Endothelial cell of umbilical vein (primary cell): ENCODE results near the gene USP31. TPM values are rescaled to one million over a fixed set of nuclear protein-coding genes. Genes with fewer than 3 reads are reported as not detected.

Experiments used
- BruUV-seq: library from RNA; stranded (reverse); fragments of 400-500 nt; replicated peaks from 2 replicates; lab custom pipeline; 2021; lab: Mats Ljungman, UMichigan
- CTCF ChIA-PET: fragments of 300-600, 350-600 bp; sonication (Branson Sonifier 250); formaldehyde crosslinking; loops from one replicate; lab custom pipeline; 2021; ENCODE audit warnings: antibody characterized with exemption, inconsistent platforms; lab: Charles Lee
- POLR2A ChIA-PET: fragments of 300-600, 350-600 bp; sonication (Branson Sonifier 250); formaldehyde crosslinking; loops from one replicate; lab custom pipeline; 2021; ENCODE audit warnings: antibody characterized with exemption, inconsistent platforms; lab: Charles Lee
- DNase-seq: peaks from one replicate; pipeline ENCODE4 v3.0.0-alpha.2; 2011; ENCODE audit warnings: low read depth, low spot score
- FAIRE-seq: peaks from 2 replicates; lab custom pipeline; 2011; peaks lifted over from hg19 to GRCh38; lab: Jason Lieb, UNC
- H2AFZ ChIP-seq: 2 replicates; pipeline ENCODE4 v1.6.0; 2012; ENCODE audit warnings: low read depth, low read length, control low read depth, inconsistent platforms
- H3K27ac ChIP-seq: 2 replicates; pipeline ENCODE4 v1.5.1; 2011; ENCODE audit warnings: low read depth, mild to moderate bottlenecking, control low read depth, low read length, moderate library complexity; ENCODE audit not compliant: insufficient read depth
- H3K27me3 ChIP-seq, 2 experiments: 2 replicates each; pipeline versions ENCODE4 v1.6.0 to v1.6.1; 2011; ENCODE audit warnings: low read length in 2 of 2, mixed read lengths in 1 of 2; ENCODE audit not compliant: control insufficient read depth in 2 of 2, insufficient read depth in 2 of 2
- H3K36me3 ChIP-seq, 2 experiments: 2 replicates in 1 of 2; 3 replicates in 1 of 2; pipeline ENCODE4 v1.5.1; 2011; ENCODE audit warnings: low read length in 2 of 2, mild to moderate bottlenecking in 1 of 2, moderate library complexity in 1 of 2; ENCODE audit not compliant: control insufficient read depth in 2 of 2, insufficient read depth in 2 of 2; ENCODE audit errors: extremely low read depth in 1 of 2
- H3K4me1 ChIP-seq: 3 replicates; pipeline ENCODE4 v1.5.1; 2011; ENCODE audit warnings: mild to moderate bottlenecking, low read length; ENCODE audit not compliant: control insufficient read depth, insufficient read depth; ENCODE audit errors: extremely low read depth
- H3K4me2 ChIP-seq: 2 replicates; pipeline ENCODE4 v1.6.1; 2011; ENCODE audit warnings: low read length, control low read depth, mixed read lengths; ENCODE audit not compliant: insufficient read depth
- H3K4me3 ChIP-seq, 3 experiments: fragments of 200-600 bp in 1 of 3; sonication (generic), shearing (Covaris generic) in 1 of 3; replicated peaks in 1 of 3; 2 replicates each; pipeline ENCODE4 v1.5.1; 2011 to 2016; ENCODE audit warnings: control low read depth in 3 of 3, low read length in 3 of 3, mild to moderate bottlenecking in 2 of 3, inconsistent platforms in 1 of 3, low read depth in 1 of 3, moderate library complexity in 1 of 3; ENCODE audit not compliant: insufficient read depth in 1 of 3
- H3K79me2 ChIP-seq: 2 replicates; pipeline ENCODE4 v1.6.0; 2012; ENCODE audit warnings: low read length, inconsistent platforms; ENCODE audit not compliant: control insufficient read depth, insufficient read depth
- H3K9ac ChIP-seq: replicated peaks from 2 replicates; pipeline ENCODE3; 2011; ENCODE audit warnings: low read length, control low read depth; ENCODE audit not compliant: insufficient read depth; ENCODE audit errors: extremely low read depth
- H3K9me1 ChIP-seq: replicated peaks from 3 replicates; pipeline ENCODE4 v1.6.0; 2011; ENCODE audit warnings: mild to moderate bottlenecking, low read length; ENCODE audit not compliant: control insufficient read depth, insufficient read depth; ENCODE audit errors: extremely low read depth
- H3K9me3 ChIP-seq: replicated peaks from 2 replicates; pipeline ENCODE4 v1.5.1; 2012; ENCODE audit warnings: low read length, inconsistent platforms; ENCODE audit not compliant: control insufficient read depth, insufficient read depth
- H4K20me1 ChIP-seq: replicated peaks from 2 replicates; pipeline ENCODE3; 2011; ENCODE audit warnings: mild to moderate bottlenecking, low read length; ENCODE audit not compliant: control insufficient read depth, insufficient read depth; ENCODE audit errors: extremely low read depth
- EZH2 ChIP-seq: IDR thresholded peaks from 2 replicates; pipeline ENCODE4 v1.6.1; 2012; ENCODE audit warnings: borderline replicate concordance, low read depth, mild to moderate bottlenecking, moderate library complexity, low read length, inconsistent platforms; ENCODE audit not compliant: severe bottlenecking
- POLR2A ChIP-seq: IDR thresholded peaks from 2 replicates; pipeline ENCODE4 v1.6.1; 2012; ENCODE audit warnings: low read depth, mild to moderate bottlenecking, control low read depth, low read length
- dilution Hi-C: fragments of 300-500 bp; cut with MboI; formaldehyde crosslinking; loops from one replicate; pipeline ENCODE4 v1.15.0; 2019; ENCODE audit warnings: low sequenced_read_pairs; ENCODE audit not compliant: extremely low pct_ligation_motif_present
- intact Hi-C: fragments of 100-400 bp; cut with micrococcal nuclease; formaldehyde crosslinking; loops from one replicate; pipeline ENCODE4 v1.10.0; 2022
- polyA plus RNA-seq, 4 experiments: library from polyadenylated mRNA; depleted of rRNA in 3 of 4; stranded (reverse) in 3 of 4; unstranded in 1 of 4; fragments of >200 nt; gene quantifications; 2 replicates each; pipeline versions ENCODE4 v1.2.1 to v1.2.3, GENCODE V29; 2011 to 2012; ENCODE audit warnings: missing spikeins in 1 of 4
- total RNA-seq: library from RNA; stranded (reverse); gene quantifications from 2 replicates; pipeline ENCODE4 v1.2.3, GENCODE V29; 2021

Gene USP31
- total and polyA plus RNA-seq, 2 donors (not counting 3 experiments of a cell fraction or from before 2014, with no cell fraction given) = 14.5 to 42.4 TPM

GRCh38 chr16:23141959-23142740, 7.1 kb downstream of the USP31 start:
- Histone ChIP-seq H3K4me2 (no peak overlapping the region), H4K20me1 (peaks cover 6% of the 10 kb centered on the region), H2AFZ (no peak overlapping the region), H3K4me3 (no peak overlapping the region), H3K79me2 (peaks cover 91% of the 10 kb centered on the region), H3K9me1 (no peaks in the 10 kb centered on the region), H3K9me3 (no peaks in the 10 kb centered on the region), H3K27ac (no peak overlapping the region), H3K9ac (no peak overlapping the region), H3K4me1 (peaks cover 12% of the 10 kb centered on the region), H3K27me3 (no peaks in the 10 kb centered on the region), H3K36me3 (no peaks in the 10 kb centered on the region)
- no peak for DNase-seq
- intact Hi-C loops (no loop called here), dilution Hi-C loops (no loop called here)
- peak; percentile 64 for FAIRE-seq
- POLR2A ChIA-PET = interaction anchor here (1.2 kb wide), 1 partner anchor 8 kb away, joined by 3 read pairs; no protein-coding TSS in a partner anchor
- no TSS peak for BruUV-seq
- CTCF ChIA-PET = interaction anchor here (0.5 to 2.4 kb wide), 3 partner anchors 8 to 292 kb away, joined by 3 to 6 read pairs (median 4); no protein-coding TSS in a partner anchor
- no peak for TF ChIP-seq POLR2A

- intact Hi-C loops = no loop called here
- no peak overlapping the region for H3K4me2 ChIP-seq
- CTCF ChIA-PET = interaction anchor here (1.7 kb wide), 1 partner anchor 293 kb away, joined by 4 read pairs; no protein-coding TSS in a partner anchor
Observed at GRCh38 chr16:23141500-23141899, 7.8 kb downstream of the USP31 start.

More at GRCh38 chr16:23141500-23141899, 7.8 kb downstream of the USP31 start:
- H3K79me2 ChIP-seq = peaks cover 90% of the 10 kb centered on the region
- H3K36me3 ChIP-seq = no peaks in the 10 kb centered on the region
- dilution Hi-C loops = no loop called here
- H4K20me1 ChIP-seq = peaks cover 6% of the 10 kb centered on the region
- H3K9ac ChIP-seq = no peak overlapping the region
- TF ChIP-seq EZH2 = no peak
- H3K27me3 ChIP-seq = no peaks in the 10 kb centered on the region
- no peak for DNase-seq
- no peaks in the 10 kb centered on the region for H3K9me3 ChIP-seq
- no peaks in the 10 kb centered on the region for H3K9me1 ChIP-seq
- no peak overlapping the region for H2AFZ ChIP-seq
- no peak for FAIRE-seq
- H3K4me1 ChIP-seq = peaks cover 6% of the 10 kb centered on the region
- BruUV-seq = no TSS peak
- no peak overlapping the region for H3K4me3 ChIP-seq
- POLR2A ChIA-PET = no interaction called here
- H3K27ac ChIP-seq = no peak overlapping the region
